ENCODE data around the gene TSPAN18. TPM values are rescaled to one million over a fixed set of nuclear protein-coding genes. Genes with fewer than 3 reads are reported as not detected.

The TSPAN18 gene
- total RNA-seq, 1 donor: 5.8 TPM

GRCh38 chr11:44885919-44886789 is 159.4 kb downstream of the TSPAN18 start:
- Histone ChIP-seq H3K27ac (ENCODE audit: low read depth, low read length) (no peak overlapping the region), H3K4me2 (ENCODE audit: insufficient read depth, low read length) (no peak overlapping the region), H3K27me3 (ENCODE audit: insufficient read depth, low read length) (peaks cover 10% of the 10 kb centered on the region), H3K79me2 (ENCODE audit: insufficient read depth, low read length) (no peaks in the 10 kb centered on the region), H3K9me3 (ENCODE audit: low read depth, low read length) (no peaks in the 10 kb centered on the region), H2AFZ (ENCODE audit: low read length) (no peak overlapping the region), H3K4me3 (ENCODE audit: insufficient read depth, low read length) (no peak overlapping the region), H3K4me1 (ENCODE audit: insufficient read depth, low read length) (peaks cover 12% of the 10 kb centered on the region), H3K36me3 (ENCODE audit: insufficient read depth, low read length) (no peaks in the 10 kb centered on the region), H4K20me1 (ENCODE audit: insufficient read depth, low read length) (no peaks in the 10 kb centered on the region)
- no peak for TF ChIP-seq CTCF (IDR thresholded peaks at IDR 0.05; ENCODE audit: extremely low read depth, low read depth, low read length)
- peak; percentile 53 for DNase-seq (ENCODE audit: insufficient read length, low spot score, missing footprints)

DNA sequence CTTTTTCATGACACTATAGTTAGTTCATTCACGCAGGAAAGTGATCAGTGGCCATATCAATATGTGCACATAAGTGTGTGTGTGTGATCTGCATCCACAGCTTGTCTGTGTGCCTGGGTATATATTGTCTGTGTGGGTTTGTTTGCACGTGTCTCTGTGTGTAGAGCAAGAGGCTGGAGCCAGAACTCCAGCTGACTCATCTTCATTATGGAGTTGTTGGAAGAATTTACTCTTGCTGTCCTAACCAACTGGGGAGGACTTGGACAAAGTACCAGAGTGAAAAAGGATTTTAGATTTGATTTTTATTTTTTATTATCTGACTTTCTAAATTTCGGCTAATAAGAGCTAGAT is 160.0 kb downstream of the TSPAN18 start:
- no peak overlapping the region for H2AFZ ChIP-seq (ENCODE audit: low read length)
- no peak overlapping the region for H3K27ac ChIP-seq (ENCODE audit: low read depth, low read length)
- no peaks in the 10 kb centered on the region for H3K36me3 ChIP-seq (ENCODE audit: insufficient read depth, low read length)
- peaks cover 12% of the 10 kb centered on the region for H3K4me1 ChIP-seq (ENCODE audit: insufficient read depth, low read length)
- no peak for TF ChIP-seq CTCF (IDR thresholded peaks at IDR 0.05; ENCODE audit: extremely low read depth, low read depth, low read length)
- H4K20me1 ChIP-seq (ENCODE audit: insufficient read depth, low read length): no peaks in the 10 kb centered on the region
- no peak overlapping the region for H3K4me2 ChIP-seq (ENCODE audit: insufficient read depth, low read length)
- H3K79me2 ChIP-seq (ENCODE audit: insufficient read depth, low read length): no peaks in the 10 kb centered on the region
- peaks cover 10% of the 10 kb centered on the region for H3K27me3 ChIP-seq (ENCODE audit: insufficient read depth, low read length)
- no peak overlapping the region for H3K4me3 ChIP-seq (ENCODE audit: insufficient read depth, low read length)
- no peaks in the 10 kb centered on the region for H3K9me3 ChIP-seq (ENCODE audit: low read depth, low read length)
- peak; percentile 96 for DNase-seq (ENCODE audit: insufficient read length, low spot score, missing footprints)

DNA sequence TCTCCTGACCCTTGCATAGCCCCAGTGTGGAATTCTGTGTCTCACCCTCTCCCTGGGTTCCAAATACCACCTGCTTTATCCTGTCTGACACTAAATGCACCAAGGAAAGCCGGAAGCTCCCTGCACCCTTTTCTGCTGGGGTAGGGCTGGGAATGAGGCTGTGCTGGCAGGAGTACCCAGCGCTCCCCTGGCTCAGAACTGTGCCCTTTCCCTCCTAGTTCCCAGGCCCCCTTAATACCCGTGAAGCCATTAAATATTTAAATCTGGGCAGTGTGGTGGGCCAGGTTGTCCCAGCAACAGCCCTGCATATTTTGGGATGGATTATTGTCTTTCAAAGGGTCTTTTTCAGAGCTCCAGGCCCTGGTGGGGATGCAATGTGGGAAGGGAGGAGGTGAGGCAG is 160.9 kb downstream of the TSPAN18 start:
- no peaks in the 10 kb centered on the region for H3K9me3 ChIP-seq (ENCODE audit: low read depth, low read length)
- no peaks in the 10 kb centered on the region for H4K20me1 ChIP-seq (ENCODE audit: insufficient read depth, low read length)
- H3K27ac ChIP-seq (ENCODE audit: low read depth, low read length): no peak overlapping the region
- no peak overlapping the region for H3K4me3 ChIP-seq (ENCODE audit: insufficient read depth, low read length)
- H3K4me1 ChIP-seq (ENCODE audit: insufficient read depth, low read length): peaks cover 12% of the 10 kb centered on the region
- no peak for DNase-seq (ENCODE audit: insufficient read length, low spot score, missing footprints)
- no peaks in the 10 kb centered on the region for H3K36me3 ChIP-seq (ENCODE audit: insufficient read depth, low read length)
- no peak overlapping the region for H3K4me2 ChIP-seq (ENCODE audit: insufficient read depth, low read length)
- H3K79me2 ChIP-seq (ENCODE audit: insufficient read depth, low read length): no peaks in the 10 kb centered on the region
- H3K27me3 ChIP-seq (ENCODE audit: insufficient read depth, low read length): peaks cover 3% of the 10 kb centered on the region
- TF ChIP-seq CTCF (IDR thresholded peaks at IDR 0.05; ENCODE audit: extremely low read depth, low read depth, low read length): no peak
- H2AFZ ChIP-seq (ENCODE audit: low read length): no peak overlapping the region

DNA sequence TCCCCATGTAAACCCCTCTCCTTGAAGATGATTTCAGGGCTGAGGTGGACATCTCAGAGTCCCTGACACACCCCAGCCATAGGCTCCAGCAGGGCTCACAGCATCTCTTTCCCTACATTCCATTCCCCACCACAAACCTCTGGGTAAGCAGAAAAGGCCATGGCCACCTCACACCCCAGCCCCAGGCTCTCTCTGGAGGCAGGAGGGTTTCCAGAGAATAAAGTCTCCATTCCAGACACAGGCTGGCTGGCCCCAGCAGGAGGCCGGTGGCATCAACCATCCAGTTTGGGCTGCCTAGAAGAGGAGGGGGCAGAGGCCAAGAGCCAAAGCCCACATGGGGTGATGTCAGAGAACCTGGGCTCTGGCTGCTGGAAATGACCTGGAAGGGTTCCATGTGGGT is 162.5 kb downstream of the TSPAN18 start:
- H3K27ac ChIP-seq (ENCODE audit: low read depth, low read length): no peak overlapping the region
- no peak overlapping the region for H2AFZ ChIP-seq (ENCODE audit: low read length)
- no peak for TF ChIP-seq CTCF (IDR thresholded peaks at IDR 0.05; ENCODE audit: extremely low read depth, low read depth, low read length)
- DNase-seq (ENCODE audit: insufficient read length, low spot score, missing footprints): peak; percentile 92
- H4K20me1 ChIP-seq (ENCODE audit: insufficient read depth, low read length): peaks cover 3% of the 10 kb centered on the region
- no peaks in the 10 kb centered on the region for H3K27me3 ChIP-seq (ENCODE audit: insufficient read depth, low read length)
- no peaks in the 10 kb centered on the region for H3K9me3 ChIP-seq (ENCODE audit: low read depth, low read length)
- no peak overlapping the region for H3K4me2 ChIP-seq (ENCODE audit: insufficient read depth, low read length)
- H3K36me3 ChIP-seq (ENCODE audit: insufficient read depth, low read length): no peaks in the 10 kb centered on the region
- H3K4me1 ChIP-seq (ENCODE audit: insufficient read depth, low read length): peaks cover 12% of the 10 kb centered on the region
- no peaks in the 10 kb centered on the region for H3K79me2 ChIP-seq (ENCODE audit: insufficient read depth, low read length)
- H3K4me3 ChIP-seq (ENCODE audit: insufficient read depth, low read length): no peak overlapping the region
